ENCODE results near the gene RABGAP1L.

RABGAP1L gene

DNA sequence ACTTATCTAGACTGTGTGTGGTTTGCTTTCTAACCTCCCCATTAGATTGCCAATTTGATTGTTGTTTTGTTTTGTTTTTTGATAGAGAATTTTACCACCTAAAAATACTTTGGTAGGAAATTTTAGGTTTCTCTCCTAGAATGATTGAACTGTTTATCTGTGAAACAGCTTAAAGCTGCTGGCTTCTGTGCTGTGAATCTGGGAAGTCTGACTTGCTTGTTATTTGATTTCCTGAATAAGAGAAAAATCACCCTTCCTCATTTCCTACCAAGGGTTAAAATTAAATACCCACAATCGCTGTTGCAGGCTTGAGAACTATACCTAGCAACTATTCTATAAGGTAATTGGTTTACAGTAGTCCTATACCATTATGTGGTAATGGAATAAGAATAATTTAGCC, 641.6 kb downstream of the RABGAP1L start:
- Histone ChIP-seq H4K8ac (ENCODE audit: low read depth, low read length) (no peak overlapping the region), H2AK5ac (ENCODE audit: low read length) (no peak overlapping the region), H3K27ac (ENCODE audit: low read depth, low read length) (no peak overlapping the region), H4K12ac (ENCODE audit: low read depth, low read length) (no peak overlapping the region), H2BK5ac (ENCODE audit: low read depth, low read length, poor library complexity) (no peak overlapping the region), H3K79me1 (ENCODE audit: low read length) (no peaks in the 10 kb centered on the region), H3K18ac (ENCODE audit: low read length) (no peak overlapping the region), H3K79me2 (ENCODE audit: control insufficient read depth, insufficient read depth, low read length, poor library complexity) (no peaks in the 10 kb centered on the region), H3K4me1 (ENCODE audit: control insufficient read depth in 1 of 2, insufficient read depth in 2 of 2, low read length in 2 of 2) (peaks cover 0 to 5% of the 10 kb centered on the region in 2 experiments), H3K4me2 (ENCODE audit: low read length) (no peak overlapping the region), H3K14ac (ENCODE audit: low read length) (no peak overlapping the region), H2BK12ac (ENCODE audit: low read length) (no peak overlapping the region), H3K9ac (ENCODE audit: low read length) (no peak overlapping the region), H3K9me3 (ENCODE audit: insufficient read depth, low read depth, low read length) (no peaks in the 10 kb centered on the region), H3K27me3 (ENCODE audit: insufficient read depth, low read length) (no peaks in the 10 kb centered on the region), H3K4me3 (ENCODE audit: low read depth, low read length) (no peak overlapping the region), H3K23ac (ENCODE audit: low read length) (no peak overlapping the region), H2BK120ac (ENCODE audit: insufficient read depth, low read length, poor library complexity) (no peak overlapping the region), H3K4ac (ENCODE audit: low read depth, low read length) (no peak overlapping the region), H4K91ac (ENCODE audit: low read depth, low read length) (no peak overlapping the region), H2AFZ (ENCODE audit: insufficient read depth, low read length, poor library complexity) (no peak overlapping the region), H3K36me3 (ENCODE audit: control insufficient read depth in 1 of 2, insufficient read depth in 2 of 2, low read length in 2 of 2) (no peaks in the 10 kb centered on the region)
- whole genome bisulfite sequencing (ENCODE audit: extremely low coverage, insufficient coverage, insufficient read length), result no CpG with 5 or more reads among the region's 1 CpG
- DNase-seq, result no peak

- no peaks in the 10 kb centered on the region for H3K9me3 ChIP-seq (ENCODE audit: insufficient read depth, low read depth, low read length)
- DNase-seq, result no peak
- no peak overlapping the region for H4K12ac ChIP-seq (ENCODE audit: low read depth, low read length)
- no peak overlapping the region for H2AFZ ChIP-seq (ENCODE audit: insufficient read depth, low read length, poor library complexity)
- H3K27ac ChIP-seq (ENCODE audit: low read depth, low read length), result no peak overlapping the region
- no peak overlapping the region for H3K9ac ChIP-seq (ENCODE audit: low read length)
- H3K4me3 ChIP-seq (ENCODE audit: low read depth, low read length), result no peak overlapping the region
- H3K18ac ChIP-seq (ENCODE audit: low read length), result no peak overlapping the region
- H4K8ac ChIP-seq (ENCODE audit: low read depth, low read length), result no peak overlapping the region
- H3K79me1 ChIP-seq (ENCODE audit: low read length), result no peaks in the 10 kb centered on the region
- H2AK5ac ChIP-seq (ENCODE audit: low read length), result no peak overlapping the region
- no peak overlapping the region for H2BK5ac ChIP-seq (ENCODE audit: low read depth, low read length, poor library complexity)
- no peak overlapping the region for H3K4ac ChIP-seq (ENCODE audit: low read depth, low read length)
- H3K14ac ChIP-seq (ENCODE audit: low read length), result no peak overlapping the region
- H3K27me3 ChIP-seq (ENCODE audit: insufficient read depth, low read length), result no peaks in the 10 kb centered on the region
- no peak overlapping the region for H3K23ac ChIP-seq (ENCODE audit: low read length)
- no peak overlapping the region for H2BK120ac ChIP-seq (ENCODE audit: insufficient read depth, low read length, poor library complexity)
- no peak overlapping the region for H2BK12ac ChIP-seq (ENCODE audit: low read length)
- H4K91ac ChIP-seq (ENCODE audit: low read depth, low read length), result no peak overlapping the region
- no peaks in the 10 kb centered on the region for H3K4me1 ChIP-seq (ENCODE audit: control insufficient read depth in 1 of 2, insufficient read depth in 2 of 2, low read length in 2 of 2)
- H3K36me3 ChIP-seq (ENCODE audit: control insufficient read depth in 1 of 2, insufficient read depth in 2 of 2, low read length in 2 of 2), result no peaks in the 10 kb centered on the region
- no CpG with 5 or more reads among the region's 2 CpGs for WGBS (ENCODE audit: extremely low coverage, insufficient coverage, insufficient read length)
- H3K79me2 ChIP-seq (ENCODE audit: control insufficient read depth, insufficient read depth, low read length, poor library complexity), result no peaks in the 10 kb centered on the region
- no peak overlapping the region for H3K4me2 ChIP-seq (ENCODE audit: low read length)
Observed at GRCh38 chr1:174809755-174810280, 650.5 kb downstream of the RABGAP1L start.

- Histone ChIP-seq H3K4me3 (ENCODE audit: low read depth, low read length) (no peak overlapping the region), H3K23ac (ENCODE audit: low read length) (no peak overlapping the region)
Observed at GRCh38 chr1:174812016-174812415, 652.7 kb downstream of the RABGAP1L start.

GRCh38 chr1:174812656-174813055, 653.3 kb downstream of the RABGAP1L start:
- Histone ChIP-seq H3K9ac (ENCODE audit: low read length) (no peak overlapping the region), H2AK5ac (ENCODE audit: low read length) (no peak overlapping the region), H3K27me3 (ENCODE audit: insufficient read depth, low read length) (no peaks in the 10 kb centered on the region), H4K91ac (ENCODE audit: low read depth, low read length) (no peak overlapping the region), H2AFZ (ENCODE audit: insufficient read depth, low read length, poor library complexity) (no peak overlapping the region), H3K79me1 (ENCODE audit: low read length) (no peaks in the 10 kb centered on the region), H3K4ac (ENCODE audit: low read depth, low read length) (no peak overlapping the region), H3K79me2 (ENCODE audit: control insufficient read depth, insufficient read depth, low read length, poor library complexity) (no peaks in the 10 kb centered on the region), H2BK120ac (ENCODE audit: insufficient read depth, low read length, poor library complexity) (no peak overlapping the region), H3K9me3 (ENCODE audit: insufficient read depth, low read depth, low read length) (no peaks in the 10 kb centered on the region), H3K36me3 (ENCODE audit: control insufficient read depth in 1 of 2, insufficient read depth in 2 of 2, low read length in 2 of 2) (no peaks in the 10 kb centered on the region), H2BK5ac (ENCODE audit: low read depth, low read length, poor library complexity) (no peak overlapping the region), H3K4me1 (ENCODE audit: control insufficient read depth in 1 of 2, insufficient read depth in 2 of 2, low read length in 2 of 2) (no peaks in the 10 kb centered on the region), H3K14ac (ENCODE audit: low read length) (no peak overlapping the region), H3K18ac (ENCODE audit: low read length) (no peak overlapping the region), H3K4me2 (ENCODE audit: low read length) (no peak overlapping the region), H2BK12ac (ENCODE audit: low read length) (no peak overlapping the region), H3K27ac (ENCODE audit: low read depth, low read length) (no peak overlapping the region), H4K12ac (ENCODE audit: low read depth, low read length) (no peak overlapping the region), H3K4me3 (ENCODE audit: low read depth, low read length) (no peak overlapping the region), H3K23ac (ENCODE audit: low read length) (no peak overlapping the region), H4K8ac (ENCODE audit: low read depth, low read length) (no peak overlapping the region)
- no peak for DNase-seq

More at GRCh38 chr1:174812016-174812415, 652.7 kb downstream of the RABGAP1L start:
- no peak for DNase-seq
- H2AFZ ChIP-seq (ENCODE audit: insufficient read depth, low read length, poor library complexity), result no peak overlapping the region
- H3K79me1 ChIP-seq (ENCODE audit: low read length), result no peaks in the 10 kb centered on the region
- no peak overlapping the region for H4K8ac ChIP-seq (ENCODE audit: low read depth, low read length)
- H3K9me3 ChIP-seq (ENCODE audit: insufficient read depth, low read depth, low read length), result no peaks in the 10 kb centered on the region
- no peak overlapping the region for H2BK5ac ChIP-seq (ENCODE audit: low read depth, low read length, poor library complexity)
- H3K9ac ChIP-seq (ENCODE audit: low read length), result no peak overlapping the region
- no peak overlapping the region for H2BK120ac ChIP-seq (ENCODE audit: insufficient read depth, low read length, poor library complexity)
- H3K36me3 ChIP-seq (ENCODE audit: control insufficient read depth in 1 of 2, insufficient read depth in 2 of 2, low read length in 2 of 2), result no peaks in the 10 kb centered on the region
- H3K14ac ChIP-seq (ENCODE audit: low read length), result no peak overlapping the region
- no peak overlapping the region for H3K18ac ChIP-seq (ENCODE audit: low read length)
- H2AK5ac ChIP-seq (ENCODE audit: low read length), result no peak overlapping the region
- no peaks in the 10 kb centered on the region for H3K27me3 ChIP-seq (ENCODE audit: insufficient read depth, low read length)
- no peak overlapping the region for H3K4ac ChIP-seq (ENCODE audit: low read depth, low read length)
- H2BK12ac ChIP-seq (ENCODE audit: low read length), result no peak overlapping the region
- no peaks in the 10 kb centered on the region for H3K79me2 ChIP-seq (ENCODE audit: control insufficient read depth, insufficient read depth, low read length, poor library complexity)
- no peak overlapping the region for H3K4me2 ChIP-seq (ENCODE audit: low read length)
- no peak overlapping the region for H4K12ac ChIP-seq (ENCODE audit: low read depth, low read length)
- no peaks in the 10 kb centered on the region for H3K4me1 ChIP-seq (ENCODE audit: control insufficient read depth in 1 of 2, insufficient read depth in 2 of 2, low read length in 2 of 2)
- no peak overlapping the region for H3K27ac ChIP-seq (ENCODE audit: low read depth, low read length)
- H4K91ac ChIP-seq (ENCODE audit: low read depth, low read length), result no peak overlapping the region

Data from trophoblast cell (in vitro differentiated cells and primary cell).